ENCODE results near the gene ANXA6. TPM values are rescaled to one million over a fixed set of nuclear protein-coding genes. Genes with fewer than 3 reads are reported as not detected.

ANXA6 gene
- total RNA-seq, 4 donors from 2014 or later: 359 to 435 (median 375) TPM

DNA sequence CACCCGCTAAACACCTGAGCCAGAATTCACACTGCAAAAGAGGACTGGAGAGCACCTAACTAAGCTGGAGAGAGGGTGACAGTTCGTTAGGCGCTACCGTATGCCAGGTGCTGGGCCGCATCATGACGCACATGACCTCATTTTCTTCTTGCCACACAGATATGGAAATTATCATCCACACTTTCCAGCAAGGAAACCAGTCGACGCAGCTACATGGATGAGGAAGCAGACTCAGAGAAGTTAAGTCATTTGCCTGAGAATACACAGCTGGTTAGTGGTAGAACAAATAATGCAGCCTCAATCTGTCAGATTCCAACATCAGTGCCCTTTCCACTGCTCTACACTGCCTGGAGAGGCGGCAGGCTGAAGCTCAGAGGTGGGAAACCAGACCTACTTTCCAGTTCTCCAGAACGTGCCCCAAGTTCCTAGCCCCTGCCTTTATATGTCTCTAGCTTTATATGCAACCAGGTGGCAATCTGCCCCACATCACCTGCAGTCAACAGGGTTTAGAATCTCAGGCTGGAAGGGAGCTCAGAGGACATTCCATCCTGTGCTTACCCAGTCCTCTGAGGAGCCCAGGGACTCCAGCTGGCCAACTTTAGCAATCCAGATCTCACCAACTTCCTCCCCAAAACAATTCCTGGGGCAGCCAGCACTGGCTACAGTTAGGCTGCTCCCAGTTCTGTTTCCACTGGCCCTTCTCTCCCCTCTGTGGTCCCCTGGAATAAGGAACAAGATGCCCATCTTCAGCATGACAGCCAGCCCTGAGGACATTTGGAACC is 85.5 kb downstream of the ANXA6 start:
- no peak for TF ChIP-seq EP300 (IDR thresholded peaks at IDR 0.05)
- Histone ChIP-seq H3K36me3 (peaks cover 0 to 6% of the 10 kb centered on the region in 2 donors), H3K27ac (peak overlapping the region in 1 of 4 donors; percentile 43), H3K4me3 (no peak overlapping the region), H3K4me1 (peaks cover 0 to 76% (median 42%) of the 10 kb centered on the region in 3 donors), H3K9me3 (no peaks in the 10 kb centered on the region), H3K27me3 (no peaks in the 10 kb centered on the region)
- peak; percentile 42 for ATAC-seq
- WGBS, 2 donors (ENCODE audit: low coverage in 1 of 2): 78 to 84% methylated on average over 4 to 6 of the region's 10 CpGs

DNA sequence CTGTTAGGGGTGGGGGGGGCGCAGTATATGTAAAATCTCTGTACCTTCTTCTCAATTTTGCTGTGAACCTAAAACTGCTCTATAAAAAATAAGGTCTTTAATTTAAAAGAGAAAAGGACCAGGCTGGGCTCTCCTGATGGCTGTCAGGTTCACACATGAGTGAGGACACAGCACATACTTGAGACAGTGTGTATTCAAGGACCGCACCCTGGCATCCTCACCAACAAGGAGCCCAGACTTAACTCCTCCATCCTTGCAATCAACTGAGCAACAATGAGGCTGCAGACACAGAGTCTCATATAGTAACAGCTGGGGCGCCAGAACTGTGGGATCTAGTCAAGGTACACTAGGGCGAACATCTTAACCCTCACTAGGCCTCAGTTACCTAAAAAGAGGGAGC is 86.6 kb downstream of the ANXA6 start:
- ATAC-seq: no peak
- Histone ChIP-seq H3K4me1 (peaks cover 0 to 77% (median 42%) of the 10 kb centered on the region in 3 donors), H3K9me3 (no peaks in the 10 kb centered on the region), H3K36me3 (peaks cover 0 to 12% of the 10 kb centered on the region in 2 donors), H3K27me3 (no peaks in the 10 kb centered on the region), H3K4me3 (no peak overlapping the region), H3K27ac (no peak overlapping the region)
- TF ChIP-seq EP300 (IDR thresholded peaks at IDR 0.05) (no peak), POLR2AphosphoS5 (IDR thresholded peaks at IDR 0.05) (no peak), POLR2A (IDR thresholded peaks at IDR 0.05) (no peak)
- TF ChIP-seq, protein P1, sequence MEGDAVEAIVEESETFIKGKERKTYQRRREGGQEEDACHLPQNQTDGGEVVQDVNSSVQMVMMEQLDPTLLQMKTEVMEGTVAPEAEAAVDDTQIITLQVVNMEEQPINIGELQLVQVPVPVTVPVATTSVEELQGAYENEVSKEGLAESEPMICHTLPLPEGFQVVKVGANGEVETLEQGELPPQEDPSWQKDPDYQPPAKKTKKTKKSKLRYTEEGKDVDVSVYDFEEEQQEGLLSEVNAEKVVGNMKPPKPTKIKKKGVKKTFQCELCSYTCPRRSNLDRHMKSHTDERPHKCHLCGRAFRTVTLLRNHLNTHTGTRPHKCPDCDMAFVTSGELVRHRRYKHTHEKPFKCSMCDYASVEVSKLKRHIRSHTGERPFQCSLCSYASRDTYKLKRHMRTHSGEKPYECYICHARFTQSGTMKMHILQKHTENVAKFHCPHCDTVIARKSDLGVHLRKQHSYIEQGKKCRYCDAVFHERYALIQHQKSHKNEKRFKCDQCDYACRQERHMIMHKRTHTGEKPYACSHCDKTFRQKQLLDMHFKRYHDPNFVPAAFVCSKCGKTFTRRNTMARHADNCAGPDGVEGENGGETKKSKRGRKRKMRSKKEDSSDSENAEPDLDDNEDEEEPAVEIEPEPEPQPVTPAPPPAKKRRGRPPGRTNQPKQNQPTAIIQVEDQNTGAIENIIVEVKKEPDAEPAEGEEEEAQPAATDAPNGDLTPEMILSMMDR (IDR thresholded peaks at IDR 0.05): no peak
- WGBS, 2 donors (ENCODE audit: low coverage in 1 of 2): 90 to 100% methylated on average over 1 to 2 of the region's 4 CpGs

DNA sequence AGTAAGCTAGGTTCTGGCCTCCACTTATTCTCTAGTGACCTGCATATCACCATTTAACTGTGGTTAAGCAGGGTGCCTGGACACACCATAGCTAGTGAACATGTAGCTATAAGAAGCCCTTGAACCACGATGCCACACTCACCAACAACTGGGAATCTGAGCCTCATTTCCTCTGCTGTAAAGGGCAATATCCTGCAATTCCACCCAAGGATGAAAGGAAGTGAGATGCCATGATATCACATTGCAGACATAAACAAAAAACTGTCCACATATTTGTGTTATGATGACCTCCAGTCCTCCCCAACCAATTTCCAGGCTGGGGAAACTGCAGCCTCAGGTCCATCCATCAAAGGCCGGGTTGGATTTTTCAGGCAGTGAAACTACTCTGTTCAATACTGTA is 87.1 kb downstream of the ANXA6 start:
- no peak overlapping the region for H3K27ac ChIP-seq
- H3K4me3 ChIP-seq: no peak overlapping the region
- no peaks in the 10 kb centered on the region for H3K27me3 ChIP-seq
- H3K9me3 ChIP-seq: no peaks in the 10 kb centered on the region
- 71 to 100% methylated on average over 1 of the region's 2 CpGs for WGBS, 2 donors (ENCODE audit: low coverage in 1 of 2)
- ATAC-seq: no peak
- TF ChIP-seq EP300 (IDR thresholded peaks at IDR 0.05): no peak
- no peak for TF ChIP-seq POLR2A (IDR thresholded peaks at IDR 0.05)
- TF ChIP-seq, protein P1 (IDR thresholded peaks at IDR 0.05): no peak
- TF ChIP-seq POLR2AphosphoS5 (IDR thresholded peaks at IDR 0.05): no peak
- H3K36me3 ChIP-seq: peaks cover 0 to 12% of the 10 kb centered on the region in 2 donors
- peaks cover 0 to 77% (median 42%) of the 10 kb centered on the region in 3 donors for H3K4me1 ChIP-seq

DNA sequence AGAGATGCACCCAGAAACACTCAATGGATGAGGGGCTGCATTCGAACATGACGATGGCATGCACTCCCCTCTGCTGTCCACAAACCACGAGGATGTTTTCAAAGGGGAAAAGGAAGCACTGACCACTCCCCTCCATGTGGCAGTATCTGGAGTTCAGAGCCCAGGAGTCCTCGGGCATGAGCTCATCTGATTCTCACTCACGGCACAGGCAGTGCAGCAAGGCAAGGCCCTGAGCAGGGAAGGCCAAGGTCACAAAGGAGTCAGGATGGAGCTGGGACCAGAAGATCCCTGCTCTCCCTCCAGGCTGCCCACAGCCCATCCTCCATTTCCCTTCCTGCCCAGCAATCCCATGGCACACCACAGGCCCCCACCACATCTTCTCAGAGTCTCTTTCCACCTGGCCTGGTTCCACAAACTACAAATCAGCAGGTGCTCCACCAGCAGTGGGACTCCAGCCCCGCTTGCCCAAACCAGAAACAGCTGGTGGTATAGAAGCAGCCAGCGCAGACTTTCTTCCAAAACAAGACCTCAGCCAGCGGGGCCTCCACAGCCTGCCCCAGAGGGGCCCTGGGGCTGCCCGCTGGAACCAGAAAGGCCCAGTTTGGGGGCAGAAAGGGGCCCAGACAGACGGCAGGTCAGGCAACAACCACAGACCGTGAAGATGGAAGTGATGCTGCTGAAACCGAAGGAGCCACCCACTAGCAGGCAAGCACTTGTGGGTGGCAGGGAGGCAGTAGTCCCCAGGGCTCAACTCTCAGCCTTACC is 89.0 kb downstream of the ANXA6 start:
- 30 to 55% methylated on average over 2 of the region's 12 CpGs for WGBS, 2 donors (ENCODE audit: low coverage in 1 of 2)
- ATAC-seq: peak; percentile 37
- no peak overlapping the region for H3K4me3 ChIP-seq
- H3K4me1 ChIP-seq: peaks cover 2 to 94% (median 55%) of the 10 kb centered on the region in 3 donors
- H3K36me3 ChIP-seq: peaks cover 0 to 12% of the 10 kb centered on the region in 2 donors
- H3K9me3 ChIP-seq: no peaks in the 10 kb centered on the region
- H3K27ac ChIP-seq: peak overlapping the region in 3 of 4 donors; percentile 25 to 70 (median 50)
- no peaks in the 10 kb centered on the region for H3K27me3 ChIP-seq
- TF ChIP-seq POLR2A (IDR thresholded peaks at IDR 0.05) (no peak), POLR2AphosphoS5 (IDR thresholded peaks at IDR 0.05) (no peak), EP300 (IDR thresholded peaks at IDR 0.05) (no peak)
- TF ChIP-seq, protein P1 (IDR thresholded peaks at IDR 0.05): no peak

DNA sequence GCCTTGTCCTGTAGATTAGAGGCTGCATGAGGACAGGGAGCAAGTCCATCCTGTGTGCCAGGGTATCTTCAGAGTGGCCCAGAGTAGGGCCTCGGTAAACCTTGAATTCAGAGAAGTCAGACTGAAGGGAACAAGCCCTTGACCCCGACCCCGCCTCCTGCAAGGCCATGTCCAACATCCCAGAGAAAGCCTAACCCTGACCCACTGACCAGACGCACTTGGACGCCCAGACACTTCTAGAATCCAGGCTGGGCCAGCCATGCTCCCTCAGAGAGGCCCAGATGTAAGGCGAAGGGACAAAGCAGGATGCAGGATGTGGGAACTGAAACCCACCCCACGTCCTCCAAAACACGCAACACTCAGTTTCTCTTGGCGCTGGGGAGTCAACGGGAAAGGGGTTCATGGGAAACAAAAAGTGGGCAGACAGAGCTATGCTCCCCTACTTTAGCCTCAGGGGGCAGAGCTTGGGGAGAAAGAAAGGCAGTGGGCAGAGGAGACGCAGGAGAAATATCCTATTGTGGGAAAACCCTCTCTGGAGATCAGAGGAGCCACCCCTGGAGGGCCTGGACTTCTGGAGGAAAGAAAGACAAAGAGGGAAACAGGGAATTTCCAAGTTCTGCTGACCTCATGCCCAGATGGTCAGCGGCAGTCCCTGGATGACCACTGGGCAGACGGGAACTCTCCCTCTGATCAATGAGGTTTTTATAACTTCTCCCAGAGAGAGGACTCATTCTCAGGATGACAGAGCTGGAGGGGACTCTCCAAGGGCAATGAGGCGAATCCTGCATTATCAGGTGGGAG is 89.7 kb downstream of the ANXA6 start:
- Histone ChIP-seq H3K4me1 (peaks cover 4 to 100% (median 63%) of the 10 kb centered on the region in 3 donors), H3K27me3 (no peaks in the 10 kb centered on the region), H3K27ac (peak overlapping the region in 3 of 4 donors; percentile 4 to 70 (median 50)), H3K36me3 (peaks cover 0 to 14% of the 10 kb centered on the region in 2 donors), H3K9me3 (no peaks in the 10 kb centered on the region), H3K4me3 (no peak overlapping the region)
- WGBS, 2 donors (ENCODE audit: low coverage in 1 of 2): 59 to 87% methylated on average over 3 to 9 of the region's 14 CpGs
- TF ChIP-seq POLR2A (IDR thresholded peaks at IDR 0.05): no peak
- TF ChIP-seq EP300 (IDR thresholded peaks at IDR 0.05): no peak
- TF ChIP-seq, protein P1 (IDR thresholded peaks at IDR 0.05): no peak
- no peak for TF ChIP-seq POLR2AphosphoS5 (IDR thresholded peaks at IDR 0.05)
- no peak for ATAC-seq

All from gastroesophageal sphincter (tissue), 4 donors.